ELR (cell line): ENCODE results near the gene SGCE.
A peak's percentile ranks its signal among the peaks of the same experiment; 100 is the strongest.

Experiments
- DNase-seq: peaks from one replicate; pipeline ENCODE4 v3.0.0-alpha.2; 2015; ENCODE audit warnings: low read depth

Gene SGCE

DNA sequence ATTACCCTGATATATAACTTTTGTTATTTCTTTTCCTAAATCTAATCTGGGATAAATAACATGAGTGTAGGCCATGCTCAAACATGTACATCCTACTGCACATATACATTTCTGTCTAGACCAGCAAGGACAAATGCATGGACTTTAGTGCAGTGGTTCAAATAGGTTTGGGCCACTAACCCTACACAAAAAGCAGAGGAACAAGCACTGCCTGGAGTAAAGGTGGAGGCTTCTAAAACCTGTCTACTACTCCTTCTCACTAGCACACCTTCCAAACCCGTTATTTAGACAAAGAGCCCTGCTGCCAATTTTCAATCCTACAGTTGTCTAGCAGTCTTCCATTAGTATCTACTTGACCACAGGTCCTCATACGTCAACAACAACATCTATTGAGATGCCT, 34.8 kb downstream of the SGCE start:
- no peak for DNase-seq

GRCh38 chr7:94620703-94621118, 35.2 kb downstream of the SGCE start:
- DNase-seq: peak; percentile 92

DNA sequence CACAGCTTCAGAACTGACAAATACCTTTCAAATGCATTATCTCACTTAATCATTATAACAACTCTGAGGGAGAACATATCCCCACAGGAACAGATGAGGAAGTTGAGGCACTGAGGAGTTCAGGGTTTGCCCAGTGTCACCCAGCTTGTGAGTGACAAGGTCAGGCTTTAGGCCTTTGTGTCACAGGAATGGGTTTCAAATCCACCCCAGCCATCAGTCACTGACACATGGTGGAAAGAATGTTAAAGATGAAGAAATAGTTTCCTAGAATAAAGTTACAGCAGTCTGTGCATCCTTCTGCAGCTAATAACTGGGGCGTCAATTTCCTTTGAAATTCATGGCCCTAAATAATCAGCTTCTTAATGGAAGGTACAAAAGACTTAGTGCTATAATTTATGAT, 37.8 kb downstream of the SGCE start:
- no peak for DNase-seq

DNA sequence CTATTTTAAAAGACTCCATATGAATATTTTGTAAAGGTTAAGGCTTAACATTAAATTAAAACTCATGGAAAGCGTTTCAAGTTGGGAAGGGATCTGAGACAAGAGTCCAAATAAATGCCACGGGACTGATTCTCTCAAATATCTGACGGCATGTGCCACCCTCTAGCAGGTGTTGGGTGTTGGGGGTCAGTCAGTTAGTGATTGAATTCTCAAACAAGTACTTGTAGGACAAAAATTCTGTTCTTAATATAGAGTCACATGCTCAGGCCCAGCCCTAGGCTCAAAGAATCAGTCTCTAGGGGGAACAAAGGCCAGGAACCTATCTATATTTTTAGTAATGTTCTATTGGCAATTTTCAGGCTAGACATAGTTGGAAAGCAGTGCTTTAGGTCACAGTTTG, 39.1 kb downstream of the SGCE start:
- no peak for DNase-seq

DNA sequence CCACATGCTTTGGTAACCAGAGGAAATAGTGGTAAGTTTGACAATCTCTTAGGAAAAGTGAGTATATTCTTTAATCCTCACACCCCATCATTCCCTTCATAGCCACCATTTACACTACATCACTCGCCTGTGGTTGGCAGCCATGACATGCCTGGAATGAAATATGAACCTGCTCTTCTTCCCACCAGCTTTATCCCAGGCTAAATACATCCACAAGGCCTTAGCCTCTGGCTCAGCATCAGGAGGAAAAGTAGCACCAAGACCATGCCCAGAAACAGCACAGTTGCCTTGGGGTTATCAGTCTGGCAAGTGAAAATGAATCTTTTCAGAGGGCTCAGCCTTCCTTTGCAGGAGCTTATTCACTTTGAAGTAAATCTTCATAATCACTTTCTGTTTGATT, 40.3 kb downstream of the SGCE start:
- DNase-seq: no peak

DNA sequence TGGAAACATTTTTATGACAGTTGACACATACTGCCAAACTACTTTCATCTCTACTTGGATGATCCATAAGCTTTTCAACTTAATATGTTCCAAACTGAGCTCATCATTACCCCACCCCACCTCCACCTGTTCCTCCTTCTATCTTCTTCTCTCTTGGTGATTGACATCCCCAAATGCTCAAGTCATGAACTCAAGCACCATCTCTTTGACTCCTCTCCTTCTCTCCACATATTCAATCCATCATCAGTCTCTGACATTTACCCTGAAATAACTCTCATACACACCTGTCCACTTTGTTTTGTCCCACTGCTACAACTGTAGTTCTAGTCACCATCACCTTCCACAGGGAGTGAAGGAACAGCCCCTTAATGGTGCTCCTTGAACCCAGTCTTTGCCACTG, 43.3 kb downstream of the SGCE start:
- DNase-seq: no peak

DNA sequence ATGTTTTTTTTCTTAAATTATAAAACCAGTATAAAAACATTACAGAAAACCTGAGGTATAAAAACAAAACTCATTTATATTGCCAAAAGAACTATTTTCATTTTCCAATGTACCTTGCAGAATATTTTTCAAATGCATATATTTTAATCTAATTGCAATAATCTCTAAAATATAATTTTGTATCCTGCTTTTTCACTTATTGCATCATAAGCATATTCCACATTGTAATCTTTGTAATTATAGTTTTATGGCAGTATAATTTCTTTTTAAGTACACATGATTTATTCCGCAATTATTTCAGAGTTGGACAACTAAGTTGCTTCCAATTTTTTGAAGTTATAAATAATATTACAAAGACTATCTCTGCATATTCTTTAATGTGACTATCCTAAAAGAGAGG, 43.7 kb downstream of the SGCE start:
- DNase-seq: no peak

- DNase-seq: no peak
Measured at GRCh38 chr7:94609561-94609960, 46.4 kb downstream of the SGCE start.

DNA sequence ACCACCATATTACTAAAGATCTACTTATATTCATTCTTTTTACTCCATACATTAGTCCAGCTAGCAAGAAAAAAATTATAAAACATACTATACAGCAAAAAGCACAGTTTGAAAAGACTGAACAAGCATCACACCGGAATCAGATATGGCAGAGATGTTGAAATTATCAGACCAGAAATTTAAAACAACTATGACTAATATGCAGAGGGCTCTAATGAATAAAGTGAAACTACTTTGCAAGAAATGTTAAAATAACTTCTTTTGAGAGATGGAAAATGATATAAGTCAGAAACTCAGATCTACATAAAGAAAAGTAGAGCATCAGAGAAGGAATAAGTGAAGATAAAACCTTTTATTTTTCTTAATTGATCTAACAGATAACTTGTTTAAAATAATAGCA, 50.9 kb downstream of the SGCE start:
- DNase-seq: no peak

DNA sequence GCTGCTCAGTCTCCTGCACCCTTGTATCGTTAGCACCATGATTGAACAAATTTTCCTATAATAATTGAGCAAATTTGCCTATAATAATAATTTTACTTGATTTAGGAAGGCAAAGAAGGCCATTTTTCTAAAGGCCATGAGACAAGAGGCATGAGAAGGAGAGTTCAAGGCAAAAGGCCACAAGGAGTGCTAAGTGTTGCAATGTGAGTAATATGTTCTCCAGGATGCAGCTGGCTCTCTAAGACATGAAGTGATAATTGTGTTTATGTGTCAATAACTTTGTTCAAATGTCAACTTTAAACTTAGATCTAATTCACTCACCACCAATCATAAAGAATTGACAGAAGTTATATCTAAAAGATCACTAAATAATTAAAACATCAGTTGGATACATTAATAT, 53.8 kb downstream of the SGCE start:
- DNase-seq: no peak

DNA sequence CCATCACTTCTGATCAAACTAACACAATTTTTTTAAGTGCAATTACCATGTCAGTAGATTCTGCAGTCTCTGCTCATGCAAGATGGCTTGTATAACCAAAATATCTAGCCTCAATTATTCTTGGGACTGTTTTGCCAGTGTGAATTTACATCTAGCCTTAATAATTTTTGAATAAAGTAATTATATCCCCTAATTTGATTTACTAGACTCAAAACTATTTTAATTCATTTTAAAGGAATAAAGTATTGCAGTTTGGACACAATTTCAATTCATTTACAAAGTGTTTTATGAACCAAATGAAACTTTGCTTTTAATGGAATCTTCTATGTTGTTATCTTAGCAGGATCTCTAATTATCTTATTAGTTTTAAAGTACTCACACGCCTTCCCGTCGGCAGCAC, 55.7 kb downstream of the SGCE start:
- DNase-seq: no peak

DNA sequence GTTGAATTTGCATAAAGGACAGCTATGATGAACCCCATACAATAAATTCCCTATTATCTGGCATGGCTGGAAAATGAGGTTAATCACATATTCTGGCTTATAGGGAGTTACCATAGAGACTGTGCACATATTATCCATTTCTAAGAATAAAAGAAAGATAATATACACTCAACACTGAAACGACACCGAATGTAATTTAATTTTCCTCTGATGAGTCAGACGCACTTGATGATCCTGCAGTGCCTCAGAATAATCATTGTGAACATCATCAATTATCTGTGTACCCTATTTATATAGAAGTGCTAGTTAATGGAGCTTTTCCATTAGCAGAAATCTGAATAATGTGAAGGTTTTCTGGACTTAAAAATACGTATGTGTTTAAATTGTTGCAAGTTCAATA, 60.2 kb downstream of the SGCE start:
- DNase-seq: no peak

- DNase-seq: no peak
Measured at GRCh38 chr7:94594882-94595281, 61.1 kb downstream of the SGCE start.

DNA sequence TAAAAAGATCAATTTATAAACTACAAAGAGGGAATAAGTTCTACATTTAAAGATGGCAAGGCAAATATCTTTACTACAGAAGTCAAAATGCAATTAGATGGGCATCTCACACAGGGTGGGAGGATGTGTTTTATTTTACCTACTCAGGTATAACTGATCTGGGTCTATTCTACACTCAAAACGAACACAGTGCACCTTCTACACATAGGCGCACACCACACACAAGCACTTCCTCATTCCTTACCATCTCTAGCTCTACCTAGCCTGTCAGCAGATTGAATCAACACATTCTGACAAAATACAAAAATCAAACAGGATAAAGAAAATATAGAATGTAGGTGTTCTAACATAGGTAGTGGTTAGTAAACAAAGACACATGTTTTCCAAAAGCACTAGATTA, 64.8 kb downstream of the SGCE start:
- no peak for DNase-seq

- DNase-seq: no peak
Measured at GRCh38 chr7:94590526-94591162, 65.3 kb downstream of the SGCE start.

DNA sequence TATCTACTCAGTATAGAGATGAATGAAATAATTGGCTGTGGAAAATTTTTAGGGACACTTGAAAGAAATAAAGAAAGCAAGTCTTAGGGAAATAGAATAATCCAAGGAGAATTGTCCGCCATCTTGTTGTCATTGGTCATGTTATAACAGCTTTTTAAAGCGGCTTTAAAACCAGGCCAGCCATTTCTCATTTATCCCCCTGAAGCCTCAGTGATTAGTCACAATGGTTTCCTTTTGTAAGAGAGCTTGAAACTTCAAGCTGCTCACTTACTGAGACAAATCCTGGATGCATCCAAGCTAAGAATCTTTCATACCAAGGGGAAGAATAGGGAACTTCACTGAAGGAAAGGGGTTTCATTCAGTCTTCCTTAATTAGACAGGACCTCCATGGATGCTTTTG, 67.9 kb downstream of the SGCE start:
- DNase-seq: peak; percentile 0

- no peak for DNase-seq
Measured at GRCh38 chr7:94584113-94584512, 71.8 kb downstream of the SGCE start.

- peak; percentile 23 for DNase-seq
Measured at GRCh38 chr7:94580601-94581000, 75.3 kb downstream of the SGCE start.

DNA sequence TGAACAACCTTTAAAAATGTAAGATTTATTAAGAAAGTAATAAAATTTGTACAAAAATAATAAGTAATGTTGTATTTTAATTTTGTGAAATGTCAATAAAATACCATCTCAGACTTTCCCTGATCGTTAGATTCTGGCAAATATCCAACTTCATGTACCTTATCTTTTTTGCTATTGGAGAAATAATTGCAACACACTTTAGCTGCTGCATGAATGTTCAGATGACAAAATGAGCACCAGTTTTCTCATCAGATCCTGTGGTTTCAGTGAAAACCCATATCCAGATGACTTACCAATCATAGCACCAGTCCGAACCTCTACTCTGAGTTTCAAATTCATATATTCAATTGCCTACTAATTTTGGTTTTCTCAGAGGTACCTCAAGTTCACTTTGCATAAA, 76.5 kb downstream of the SGCE start:
- DNase-seq: no peak

GRCh38 chr7:94578614-94579013, 77.3 kb downstream of the SGCE start:
- DNase-seq: no peak

GRCh38 chr7:94577357-94577756, 78.6 kb downstream of the SGCE start:
- DNase-seq: no peak

- no peak for DNase-seq
Measured at GRCh38 chr7:94576316-94576715, 79.6 kb downstream of the SGCE start.

GRCh38 chr7:94575646-94576045, 80.3 kb downstream of the SGCE start:
- DNase-seq: no peak

GRCh38 chr7:94571816-94572215, 84.1 kb downstream of the SGCE start:
- DNase-seq: no peak

DNA sequence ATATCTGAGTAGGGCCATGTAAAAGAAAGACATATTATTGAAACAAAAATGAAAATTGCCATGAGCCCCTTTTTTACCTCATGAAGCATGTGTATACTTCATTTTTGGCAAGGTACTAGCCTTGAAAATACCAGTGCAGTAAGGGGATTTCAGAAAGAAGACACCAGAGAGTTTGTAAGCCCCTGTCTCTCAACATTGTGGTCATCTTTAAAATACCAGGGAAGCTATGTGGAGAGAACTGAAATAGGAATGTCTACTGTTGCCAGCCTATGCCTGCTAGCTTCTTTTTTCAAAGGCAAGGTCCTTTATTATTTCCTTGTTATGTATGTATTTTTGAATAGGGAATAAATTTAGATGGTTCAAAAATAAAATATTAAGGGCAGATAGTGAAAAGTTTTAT, 88.5 kb downstream of the SGCE start:
- DNase-seq: no peak
